Fibroblast of the aortic adventitia (primary cell): Measurements from ENCODE around the gene ECE1. TPM values are rescaled to one million over a fixed set of nuclear protein-coding genes. Genes with fewer than 3 reads are reported as not detected.
"Not testable (repeated sequence)": the region's sequence is repeated elsewhere in the genome, so short reads cannot be mapped to it uniquely, and the experiment has no call there.

ENCODE experiments used
- DNase-seq: peaks from one replicate; pipeline ENCODE4 v3.0.0-alpha.2; 2010; ENCODE audit warnings: low read depth
- H3K4me3 ChIP-seq: 2 replicates; pipeline ENCODE4 v1.5.1; 2011; ENCODE audit warnings: low read depth, mild to moderate bottlenecking, control low read depth, low read length, moderate library complexity
- total RNA-seq: library from RNA; depleted of rRNA; stranded (reverse); fragments of >200 nt; gene quantifications from 2 replicates; pipeline ENCODE4 v1.2.3, GENCODE V29; 2012; ENCODE audit warnings: low replicate concordance
- TF ChIP-seq, protein P1 (sequence below): IDR thresholded peaks from 2 replicates; pipeline ENCODE4 v1.5.1; 2011; ENCODE audit warnings: mild to moderate bottlenecking, low read length, control low read depth, inconsistent platforms; ENCODE audit not compliant: insufficient read depth

The ECE1 gene
- total RNA-seq, 1 donor: 90.4 TPM

DNA sequence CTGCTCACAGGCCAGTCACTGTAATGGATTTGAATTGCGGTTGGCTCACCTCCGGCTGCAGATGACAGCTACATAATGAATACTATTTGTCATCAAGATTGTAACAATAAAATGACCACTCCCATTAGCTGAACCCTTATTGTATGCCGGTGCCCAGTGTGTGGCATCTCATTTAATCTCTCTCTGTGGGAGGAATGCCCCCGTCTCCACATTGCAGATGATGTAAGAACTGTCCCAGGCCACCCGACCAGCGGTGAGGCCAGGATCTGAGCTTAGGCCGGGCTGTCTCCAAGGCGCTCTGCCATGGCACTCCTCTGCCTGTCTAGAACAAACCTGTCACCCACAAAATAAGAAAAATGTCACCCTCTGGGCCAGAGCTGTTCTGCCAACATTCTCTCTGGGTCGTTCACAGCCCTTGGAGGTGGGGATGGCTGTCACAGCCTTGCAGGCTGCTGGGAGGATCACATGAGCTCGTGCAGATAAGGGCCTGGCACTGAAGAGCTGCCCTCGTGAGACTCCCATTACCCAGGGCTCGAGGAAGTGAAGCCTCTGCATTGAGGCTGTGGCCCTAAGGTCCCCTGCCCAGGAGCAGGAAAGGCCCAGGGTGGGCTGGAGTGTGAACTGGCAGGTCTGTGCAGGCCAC, 52.7 kb downstream of the ECE1 start:
- TF ChIP-seq, protein P1, sequence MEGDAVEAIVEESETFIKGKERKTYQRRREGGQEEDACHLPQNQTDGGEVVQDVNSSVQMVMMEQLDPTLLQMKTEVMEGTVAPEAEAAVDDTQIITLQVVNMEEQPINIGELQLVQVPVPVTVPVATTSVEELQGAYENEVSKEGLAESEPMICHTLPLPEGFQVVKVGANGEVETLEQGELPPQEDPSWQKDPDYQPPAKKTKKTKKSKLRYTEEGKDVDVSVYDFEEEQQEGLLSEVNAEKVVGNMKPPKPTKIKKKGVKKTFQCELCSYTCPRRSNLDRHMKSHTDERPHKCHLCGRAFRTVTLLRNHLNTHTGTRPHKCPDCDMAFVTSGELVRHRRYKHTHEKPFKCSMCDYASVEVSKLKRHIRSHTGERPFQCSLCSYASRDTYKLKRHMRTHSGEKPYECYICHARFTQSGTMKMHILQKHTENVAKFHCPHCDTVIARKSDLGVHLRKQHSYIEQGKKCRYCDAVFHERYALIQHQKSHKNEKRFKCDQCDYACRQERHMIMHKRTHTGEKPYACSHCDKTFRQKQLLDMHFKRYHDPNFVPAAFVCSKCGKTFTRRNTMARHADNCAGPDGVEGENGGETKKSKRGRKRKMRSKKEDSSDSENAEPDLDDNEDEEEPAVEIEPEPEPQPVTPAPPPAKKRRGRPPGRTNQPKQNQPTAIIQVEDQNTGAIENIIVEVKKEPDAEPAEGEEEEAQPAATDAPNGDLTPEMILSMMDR: no peak
- H3K4me3 ChIP-seq: no peak overlapping the region

DNA sequence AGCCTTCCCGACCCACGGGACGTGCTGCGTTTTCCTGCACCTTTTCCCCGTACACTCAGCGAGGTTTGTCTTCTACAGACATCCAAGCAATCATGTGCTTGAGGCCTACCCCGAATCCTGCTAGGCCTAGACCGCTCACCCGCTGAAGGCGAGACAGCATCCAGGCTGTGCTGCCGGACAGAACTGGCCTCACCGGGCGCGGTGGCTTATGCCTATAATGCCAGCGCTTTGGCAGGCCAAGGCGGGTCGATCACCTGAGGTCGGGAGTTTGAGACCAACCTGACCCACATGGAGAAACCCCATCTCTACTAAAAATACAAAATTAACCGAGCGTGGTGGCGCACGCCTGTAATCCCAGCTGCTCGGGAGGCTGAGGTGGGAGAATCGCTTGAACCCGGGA, 54.1 kb downstream of the ECE1 start:
- DNase-seq: no peak
- no peak overlapping the region for H3K4me3 ChIP-seq
- TF ChIP-seq, protein P1: no peak

More for the DNA sequence above, 52.7 kb downstream of the ECE1 start:
- no peak for DNase-seq

DNA sequence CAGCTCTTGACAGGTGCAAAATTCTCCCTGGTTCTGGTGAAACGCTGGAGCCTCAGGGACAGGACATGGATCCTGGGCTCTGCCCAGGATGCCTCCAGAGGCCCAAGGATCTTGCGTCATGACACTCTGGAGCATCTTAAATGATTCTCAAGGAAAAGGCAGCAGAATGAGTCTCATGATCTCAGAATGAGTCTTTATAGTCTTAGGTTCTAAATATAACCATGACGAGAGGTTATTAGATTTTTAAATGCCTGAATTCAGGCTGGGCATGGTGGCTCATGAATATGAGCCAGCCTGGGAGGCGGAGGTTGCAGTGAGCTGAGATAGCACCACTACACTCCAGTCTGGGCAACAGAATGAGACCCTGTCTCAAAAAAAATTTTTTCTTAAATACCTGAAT, 55.5 kb downstream of the ECE1 start:
- DNase-seq: peak; percentile 17
- TF ChIP-seq, protein P1: no peak
- no peak overlapping the region for H3K4me3 ChIP-seq

DNA sequence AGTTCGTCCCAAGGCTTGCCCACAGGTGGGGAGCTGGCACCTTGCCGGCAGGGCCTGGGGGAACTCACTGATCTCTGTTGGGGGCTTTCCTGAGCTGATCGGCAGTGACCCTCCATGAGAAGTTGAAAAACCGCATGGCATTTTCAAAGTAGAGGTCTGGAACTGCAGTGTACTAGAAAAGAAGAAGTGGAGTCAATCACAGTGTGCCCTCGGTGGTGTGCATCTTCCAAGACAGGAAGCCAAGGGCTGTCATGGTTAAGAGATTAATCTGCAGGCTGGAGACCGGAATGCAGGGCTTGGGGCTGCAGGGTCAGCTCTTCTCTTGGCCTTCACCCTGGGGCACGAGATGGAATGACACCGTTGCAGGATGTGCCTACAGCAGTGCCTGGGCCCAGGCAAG, 56.8 kb downstream of the ECE1 start:
- TF ChIP-seq, protein P1: no peak
- H3K4me3 ChIP-seq: no peak overlapping the region
- no peak for DNase-seq

DNA sequence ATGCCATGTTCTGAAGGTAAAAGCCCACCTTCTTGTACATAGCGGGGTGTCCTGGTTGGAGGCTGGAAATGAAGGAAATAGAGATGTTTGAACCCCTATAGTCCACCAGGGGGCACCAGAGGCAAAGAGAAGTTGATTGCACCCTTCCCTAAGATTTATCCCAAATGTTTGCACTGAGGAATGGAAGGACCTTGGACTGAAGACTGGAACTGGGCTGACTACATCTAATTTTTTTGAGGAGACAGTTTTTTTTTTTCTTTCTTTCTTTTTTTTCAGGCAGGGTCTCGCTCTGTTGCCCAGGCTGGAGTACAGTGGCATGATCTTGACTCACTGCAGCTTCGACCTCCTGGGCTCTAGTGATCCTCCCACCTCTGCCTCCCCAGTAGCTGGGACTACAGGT, 58.2 kb downstream of the ECE1 start:
- no peak overlapping the region for H3K4me3 ChIP-seq
- peak; percentile 82 for DNase-seq
- TF ChIP-seq, protein P1: peak; percentile 73

DNA sequence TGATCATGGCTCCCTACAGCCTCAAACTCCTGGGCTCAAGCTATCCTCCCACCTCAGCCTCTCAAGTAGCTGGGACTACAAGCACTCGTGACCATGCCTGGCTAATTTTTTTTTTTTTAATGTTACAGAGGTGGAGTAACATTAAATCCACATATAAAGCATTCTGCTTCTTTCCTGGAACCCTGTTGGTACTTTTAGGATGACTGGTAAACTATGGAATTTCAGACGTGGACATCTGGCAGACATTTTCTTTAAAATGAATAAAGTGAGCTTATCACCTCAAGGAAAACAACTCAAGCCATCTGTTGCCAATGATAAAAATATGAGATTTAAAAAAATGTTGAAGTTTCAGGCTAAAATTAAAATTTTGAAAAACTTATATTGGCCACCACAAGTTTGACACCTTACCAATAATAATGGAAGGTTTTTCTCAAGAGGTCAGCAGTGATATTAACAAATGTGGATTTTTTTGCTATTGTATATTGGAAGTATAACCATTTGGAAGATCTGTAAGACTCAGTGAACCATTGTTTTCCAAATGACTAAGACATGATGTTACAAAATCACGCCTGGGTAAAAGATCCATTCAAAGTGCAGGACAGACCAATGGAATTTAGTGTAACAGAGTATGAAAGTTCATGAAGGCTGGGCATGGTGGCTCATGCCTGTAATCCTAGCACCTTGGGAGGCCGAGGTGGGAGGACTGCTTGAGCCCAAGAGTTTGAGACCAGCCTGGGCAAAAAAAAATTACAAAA, 60.8 kb downstream of the ECE1 start:
- no peak overlapping the region for H3K4me3 ChIP-seq
- DNase-seq: peak; percentile 94
- TF ChIP-seq, protein P1: no peak

DNA sequence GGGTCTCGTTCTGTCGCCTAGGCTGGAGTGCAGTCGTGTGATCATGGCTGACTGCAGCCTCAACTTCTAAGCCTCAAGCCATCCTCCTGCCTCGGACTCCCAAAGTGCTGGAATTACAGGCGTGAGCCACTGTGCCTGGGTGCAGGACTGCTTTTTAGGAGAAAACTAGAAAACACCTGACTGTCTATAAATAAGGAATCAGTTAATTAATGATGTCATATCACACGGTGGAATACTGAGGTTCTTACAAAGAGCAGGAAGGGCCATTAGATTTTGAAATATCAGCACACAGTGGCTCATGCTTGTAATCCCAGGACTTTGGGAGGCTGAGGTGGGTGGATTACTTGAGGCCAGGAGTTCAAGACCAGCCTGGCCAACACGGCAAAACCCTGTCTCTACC, 62.0 kb downstream of the ECE1 start:
- not testable (repeated sequence) for DNase-seq

More for the DNA sequence above, 62.0 kb downstream of the ECE1 start:
- H3K4me3 ChIP-seq: not testable (repeated sequence)
